Epidermal melanocyte (primary cell): ENCODE measurements around the gene SVIL.
"Not testable (repeated sequence)": the region's sequence is repeated elsewhere in the genome, so short reads cannot be mapped to it uniquely, and the experiment has no call there.

Experiments used
- DNase-seq: peaks from one replicate; pipeline ENCODE4 v3.0.0; 2011; ENCODE audit warnings: low spot score; ENCODE audit not compliant: insufficient read length

Gene SVIL

DNA sequence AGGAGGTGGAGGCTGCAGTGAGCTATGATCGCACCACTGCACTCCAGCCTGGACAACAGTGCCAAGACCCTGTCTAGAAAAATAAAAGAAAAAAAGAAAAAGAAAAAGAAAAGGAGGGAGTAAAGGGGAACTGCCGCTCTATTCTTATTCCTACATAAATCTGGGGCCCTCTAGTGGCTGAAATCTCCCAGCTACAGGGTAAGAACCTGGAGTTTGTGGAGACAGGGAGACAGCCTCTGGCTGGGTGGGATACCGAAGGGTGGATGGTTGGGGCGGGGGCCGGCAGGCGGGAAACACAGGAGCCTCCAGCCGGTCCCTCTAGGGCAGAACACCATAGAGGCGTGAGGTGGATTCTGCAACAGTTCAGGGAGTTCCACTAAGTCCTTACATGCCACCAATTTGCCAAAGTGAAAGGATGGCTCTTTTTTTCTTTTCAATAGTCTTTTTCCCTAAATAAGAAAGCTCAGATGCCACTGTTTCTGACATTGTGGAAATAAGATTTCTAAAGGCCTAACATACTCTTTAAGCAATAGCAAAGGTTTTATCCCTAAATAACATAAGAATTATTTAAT is 117.3 kb downstream of the SVIL start:
- DNase-seq = no peak

DNA sequence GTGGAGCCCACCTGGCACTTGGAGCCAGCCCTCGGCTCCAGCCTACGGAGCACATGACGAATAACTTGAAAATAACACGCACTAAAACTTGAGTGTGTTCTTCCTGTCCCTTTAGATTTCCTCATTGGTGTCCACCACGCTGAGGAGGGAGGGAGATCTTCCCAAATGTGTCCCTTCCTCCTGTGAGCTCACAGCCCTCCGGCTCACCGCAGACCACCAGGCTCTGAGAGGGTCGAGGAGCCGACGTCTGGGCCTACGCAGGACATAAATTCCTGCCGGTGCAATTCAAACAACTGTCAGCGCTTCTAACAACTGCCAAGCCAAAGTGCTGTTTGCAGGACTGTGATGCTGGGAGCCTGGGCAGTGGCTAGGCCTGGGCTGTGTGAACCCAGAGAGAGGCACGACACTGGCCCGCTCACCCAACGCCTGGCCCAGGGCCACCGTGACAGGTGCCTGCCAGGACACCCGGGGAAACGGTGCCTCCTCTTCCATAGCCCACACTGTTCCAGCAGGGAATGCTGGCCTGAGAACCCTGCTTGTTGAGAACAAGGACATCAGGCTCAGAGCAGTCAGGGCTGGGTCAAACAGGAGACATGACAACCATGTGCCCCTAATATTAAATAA is 118.3 kb downstream of the SVIL start:
- not testable (repeated sequence) for DNase-seq

DNA sequence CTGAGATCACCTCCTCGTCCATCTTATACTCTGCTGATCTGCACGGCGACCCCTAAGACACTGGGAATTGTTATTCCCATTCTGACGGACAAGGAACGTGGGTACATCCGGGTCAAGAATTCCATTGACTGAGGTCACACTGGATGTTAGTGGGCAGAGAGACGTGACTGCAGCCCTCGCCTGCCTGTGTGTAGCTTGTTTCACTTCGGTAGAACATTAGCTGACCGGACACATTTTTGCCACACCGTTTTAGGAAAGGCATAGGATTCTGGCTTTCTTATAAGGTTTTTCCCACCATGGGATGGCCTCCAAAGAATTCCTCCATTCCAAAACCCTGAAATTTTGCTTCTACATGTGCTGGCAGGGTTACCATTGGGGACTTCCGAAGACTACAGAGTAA is 118.9 kb downstream of the SVIL start:
- DNase-seq = not testable (repeated sequence)

DNA sequence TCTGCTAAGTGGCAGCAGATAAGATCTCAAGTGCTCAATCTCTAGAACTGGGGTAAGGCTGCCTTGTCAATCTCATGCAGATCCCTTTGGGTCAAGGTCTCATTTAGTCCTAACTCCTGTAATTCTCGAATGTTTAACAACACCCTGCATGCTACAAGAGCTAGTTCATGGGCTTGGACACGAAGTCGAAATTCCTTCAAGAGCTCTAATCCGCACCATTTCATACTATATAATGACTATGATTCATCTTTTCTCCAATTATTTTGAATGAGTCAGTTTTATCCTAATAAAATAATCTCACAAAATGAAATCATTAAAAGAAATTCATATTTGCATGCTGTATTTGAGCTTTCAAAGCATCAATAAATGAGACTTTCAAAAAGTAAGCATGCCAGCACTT is 119.7 kb downstream of the SVIL start:
- DNase-seq = not testable (repeated sequence)

DNA sequence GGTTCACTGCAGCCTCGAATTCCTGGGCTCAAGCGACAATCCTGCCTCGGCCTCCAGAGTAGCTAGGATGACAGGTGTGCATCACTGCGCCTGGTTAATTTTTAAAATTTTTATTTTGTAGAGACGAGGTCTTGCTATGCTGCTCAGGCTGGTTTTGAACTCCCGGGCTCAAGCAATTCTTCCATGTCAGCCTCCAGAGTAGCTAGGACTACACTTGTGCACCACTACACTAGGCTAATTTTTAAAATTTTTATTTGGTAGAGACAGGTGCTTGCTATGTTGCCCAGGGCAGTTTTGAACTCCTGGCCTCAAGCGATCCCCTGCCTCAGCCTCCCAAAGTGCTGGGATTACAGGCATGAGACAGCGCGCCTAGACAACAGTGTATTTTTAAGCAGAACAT is 120.5 kb downstream of the SVIL start:
- DNase-seq = no peak

DNA sequence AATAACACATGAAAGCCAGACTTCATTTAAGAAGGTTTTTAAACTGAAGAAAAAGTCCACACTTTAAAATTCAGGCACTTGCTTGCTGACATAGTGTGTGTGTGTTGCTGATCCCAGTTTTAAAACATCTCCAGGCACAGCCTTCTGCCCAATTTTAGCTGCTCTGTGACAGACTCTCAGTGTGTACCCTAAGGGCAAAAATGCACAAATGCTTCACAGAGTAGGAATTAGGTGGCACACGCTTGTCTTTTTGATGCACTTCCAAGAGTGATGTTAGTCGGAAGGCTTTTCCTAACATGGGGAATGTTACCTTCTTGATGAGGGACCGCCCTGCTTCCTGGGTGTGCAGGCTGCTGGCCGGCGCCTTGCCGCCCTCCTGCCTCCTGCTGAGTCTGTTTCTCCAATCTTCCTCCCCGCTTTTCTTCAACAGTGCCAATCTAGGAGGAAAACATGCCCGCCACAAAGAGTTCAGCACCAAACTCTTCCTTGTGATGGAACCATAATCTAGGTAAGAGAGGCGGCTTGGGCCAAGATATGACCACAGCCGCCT is 122.3 kb downstream of the SVIL start:
- DNase-seq = no peak

DNA sequence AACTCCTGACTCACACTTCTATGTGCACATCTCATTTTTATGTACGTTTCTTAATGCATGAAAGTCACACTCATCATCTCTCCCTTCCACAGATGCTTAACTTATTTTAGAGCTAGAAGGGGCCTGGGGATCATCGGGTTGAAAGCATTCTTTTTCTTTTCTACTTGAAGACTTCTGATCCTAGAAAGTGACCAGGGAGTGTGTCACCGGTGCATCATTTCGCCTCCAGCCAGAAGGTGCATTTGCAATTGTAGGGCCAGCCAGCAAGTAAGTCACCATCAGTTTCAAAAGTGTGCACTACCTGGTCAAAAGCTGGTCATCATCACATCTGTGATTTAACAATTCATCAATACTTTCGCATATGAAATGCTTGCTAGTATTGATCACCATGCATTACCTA is 123.0 kb downstream of the SVIL start:
- DNase-seq = not testable (repeated sequence)

DNA sequence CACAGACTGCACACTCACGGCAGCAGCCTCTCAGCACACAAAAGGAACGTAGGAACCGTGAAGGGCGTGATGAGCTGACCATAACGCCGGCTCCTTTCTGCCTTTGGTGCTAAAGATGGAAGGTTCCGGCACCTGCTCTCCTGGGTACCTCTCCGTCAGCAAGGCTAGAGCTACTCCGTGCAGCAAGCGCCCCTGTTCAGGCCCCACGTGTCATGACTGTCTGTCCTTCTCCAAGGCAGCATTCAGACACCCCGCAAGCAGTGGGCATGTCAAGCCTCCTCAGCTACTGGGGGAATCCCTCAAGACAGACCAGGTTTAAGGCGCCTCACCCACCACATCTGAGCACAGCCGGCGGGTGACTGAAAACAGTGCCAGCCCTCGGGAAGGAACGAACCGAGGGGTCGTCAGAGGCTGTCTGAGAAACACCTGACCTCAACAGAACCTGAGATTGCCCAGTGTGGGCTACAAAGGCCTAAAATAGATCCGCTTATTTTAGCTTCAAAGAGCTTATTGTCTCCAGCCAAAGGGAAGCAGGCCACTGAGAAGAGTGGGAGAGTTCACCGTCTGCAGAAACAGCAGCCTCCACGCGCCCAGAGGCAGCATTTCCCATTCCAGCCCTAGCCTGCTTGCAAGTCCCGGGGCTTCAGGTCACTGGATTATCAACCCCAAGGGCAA is 124.2 kb downstream of the SVIL start:
- not testable (repeated sequence) for DNase-seq

DNA sequence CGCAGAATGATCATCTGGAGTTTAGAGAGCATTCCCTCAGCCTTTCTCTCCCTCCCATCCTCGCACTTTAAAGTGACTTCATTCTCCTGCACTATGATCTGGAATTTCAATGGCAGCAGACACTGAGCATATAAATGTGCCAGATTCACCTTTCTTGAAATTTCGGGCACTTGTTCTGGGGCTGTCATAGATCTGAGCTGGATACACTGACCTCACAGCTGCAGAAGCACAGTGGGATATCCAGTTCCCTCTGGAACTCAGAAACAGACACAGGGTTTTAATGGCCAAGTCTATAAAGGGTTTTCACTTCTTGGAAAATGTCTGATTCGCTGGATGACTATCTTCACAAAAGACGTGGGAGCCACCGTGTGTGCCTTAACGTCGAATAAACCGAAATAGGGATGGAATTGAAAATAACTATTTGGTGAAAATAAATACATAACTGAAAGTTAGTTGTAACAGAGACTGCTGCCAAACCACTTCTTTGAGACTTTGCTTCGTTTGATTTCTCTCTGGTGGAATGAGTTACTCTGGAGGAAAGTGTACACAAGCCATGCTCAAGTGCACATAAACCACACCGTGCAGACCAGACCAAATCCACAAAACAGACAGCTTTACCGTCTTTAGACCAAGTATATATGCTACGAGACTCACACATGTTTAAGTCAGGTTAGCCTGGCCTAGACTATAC is 126.1 kb downstream of the SVIL start:
- DNase-seq = no peak

DNA sequence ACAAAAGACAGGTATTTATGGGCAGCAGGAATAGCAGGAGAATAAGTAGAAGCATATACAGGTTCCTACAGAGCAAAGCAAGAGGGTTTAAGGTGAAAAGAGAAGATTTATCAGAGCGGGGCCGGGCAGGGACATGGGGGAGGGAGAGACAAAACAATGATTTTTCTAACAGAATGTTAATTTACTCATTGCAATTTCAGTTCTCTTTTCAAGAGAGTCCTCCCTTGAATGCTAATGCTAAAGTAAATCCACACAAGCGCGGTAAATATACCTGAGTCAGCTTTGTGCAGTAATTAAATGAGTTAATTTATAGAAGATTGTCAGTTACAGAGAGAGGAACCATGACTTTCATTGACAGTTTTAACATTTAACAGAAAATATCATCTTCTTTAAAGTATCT is 127.0 kb downstream of the SVIL start:
- not testable (repeated sequence) for DNase-seq

DNA sequence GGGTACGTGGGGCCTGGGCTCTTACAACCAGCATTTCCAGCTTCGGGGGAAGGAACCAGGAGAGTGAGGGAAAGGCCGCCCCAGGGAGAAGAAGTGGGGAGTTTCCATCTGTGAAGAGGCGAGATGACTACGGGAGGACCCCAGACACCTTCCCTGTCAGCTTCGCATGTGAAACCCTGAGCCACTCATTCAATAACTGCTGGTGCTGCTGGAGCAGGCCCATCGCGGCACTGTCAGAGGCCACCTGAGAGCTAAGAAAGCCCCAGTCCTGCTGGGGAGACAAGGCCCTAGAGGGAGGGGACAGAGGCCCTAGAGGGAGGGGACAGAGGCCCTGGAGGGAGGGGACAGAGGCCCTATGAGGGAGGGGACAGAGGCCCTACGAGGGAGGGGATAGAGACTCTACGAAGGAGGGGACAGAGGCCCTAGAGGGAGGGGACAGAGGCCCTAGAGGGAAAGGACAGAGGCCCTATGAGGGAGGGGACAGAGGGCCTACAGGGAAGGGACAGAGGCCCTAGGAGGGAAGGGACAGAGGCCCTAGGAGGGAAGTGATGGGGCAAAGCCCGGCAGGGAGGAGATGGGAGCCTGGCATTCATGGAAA is 128.3 kb downstream of the SVIL start:
- not testable (repeated sequence) for DNase-seq

DNA sequence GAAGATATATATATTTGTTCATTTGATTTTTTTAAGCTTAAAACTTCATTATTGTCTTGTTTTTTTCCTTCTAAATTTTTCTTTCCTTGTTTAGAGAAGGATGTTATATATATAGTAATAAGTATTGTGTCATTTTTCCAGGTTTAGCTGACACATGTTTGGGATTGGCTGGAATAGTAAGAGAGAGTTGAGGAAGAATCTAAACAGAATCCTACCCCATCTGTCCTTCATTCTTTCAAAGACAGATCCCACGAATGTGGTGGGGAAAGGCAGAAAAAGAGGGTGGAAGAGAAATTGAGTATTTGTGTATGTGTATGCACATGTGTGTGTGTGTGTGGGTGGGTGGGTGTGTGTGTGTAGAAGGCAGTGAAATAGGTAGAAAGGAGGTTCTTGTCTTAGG is 132.4 kb downstream of the SVIL start:
- DNase-seq = no peak

DNA sequence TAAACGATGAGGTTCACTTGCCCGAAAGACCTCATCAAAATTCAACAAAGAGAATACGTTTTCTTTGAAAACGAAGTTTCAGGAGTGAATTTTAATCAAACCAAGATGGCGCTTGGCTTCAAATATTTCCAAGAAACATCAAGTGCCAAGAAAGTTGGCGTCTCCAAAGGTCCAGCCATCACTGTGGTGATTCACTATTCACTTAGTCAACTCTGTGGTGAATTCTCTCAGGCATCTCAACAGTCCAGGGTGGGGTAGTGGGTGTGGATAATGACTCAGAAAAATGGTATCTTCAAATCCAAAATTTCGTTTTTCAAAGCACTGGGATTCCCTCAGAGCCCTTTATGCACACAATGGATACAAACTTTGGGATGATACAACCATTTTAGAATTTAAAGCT is 133.1 kb downstream of the SVIL start:
- peak; percentile 23 for DNase-seq

DNA sequence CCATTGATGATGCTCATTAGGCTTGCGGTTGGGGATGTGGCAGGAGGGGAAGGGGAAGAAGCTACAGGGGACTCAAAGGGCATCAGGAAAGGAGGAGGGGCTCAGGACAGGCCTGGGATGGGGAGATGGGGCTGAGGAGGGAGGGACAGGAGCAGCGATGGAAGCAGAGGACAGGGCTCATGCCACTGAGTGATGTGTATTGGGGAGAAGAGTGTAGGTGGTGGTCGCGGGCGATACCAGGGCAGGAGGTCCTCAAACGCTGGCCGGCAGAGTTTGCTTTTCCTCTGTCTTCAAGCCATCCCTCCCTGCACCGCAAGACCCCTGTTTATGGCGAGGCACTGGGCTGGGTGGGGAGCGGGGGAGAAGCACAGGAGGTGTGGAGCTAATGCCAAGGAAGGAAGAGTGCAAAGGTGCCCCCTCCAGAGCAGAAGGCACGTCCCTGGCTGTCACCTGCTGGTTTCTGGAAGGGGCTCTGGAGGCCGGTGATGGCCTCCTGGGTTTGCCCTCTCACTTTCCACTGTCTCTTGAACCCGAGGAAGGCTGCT is 134.7 kb downstream of the SVIL start:
- DNase-seq = no peak

DNA sequence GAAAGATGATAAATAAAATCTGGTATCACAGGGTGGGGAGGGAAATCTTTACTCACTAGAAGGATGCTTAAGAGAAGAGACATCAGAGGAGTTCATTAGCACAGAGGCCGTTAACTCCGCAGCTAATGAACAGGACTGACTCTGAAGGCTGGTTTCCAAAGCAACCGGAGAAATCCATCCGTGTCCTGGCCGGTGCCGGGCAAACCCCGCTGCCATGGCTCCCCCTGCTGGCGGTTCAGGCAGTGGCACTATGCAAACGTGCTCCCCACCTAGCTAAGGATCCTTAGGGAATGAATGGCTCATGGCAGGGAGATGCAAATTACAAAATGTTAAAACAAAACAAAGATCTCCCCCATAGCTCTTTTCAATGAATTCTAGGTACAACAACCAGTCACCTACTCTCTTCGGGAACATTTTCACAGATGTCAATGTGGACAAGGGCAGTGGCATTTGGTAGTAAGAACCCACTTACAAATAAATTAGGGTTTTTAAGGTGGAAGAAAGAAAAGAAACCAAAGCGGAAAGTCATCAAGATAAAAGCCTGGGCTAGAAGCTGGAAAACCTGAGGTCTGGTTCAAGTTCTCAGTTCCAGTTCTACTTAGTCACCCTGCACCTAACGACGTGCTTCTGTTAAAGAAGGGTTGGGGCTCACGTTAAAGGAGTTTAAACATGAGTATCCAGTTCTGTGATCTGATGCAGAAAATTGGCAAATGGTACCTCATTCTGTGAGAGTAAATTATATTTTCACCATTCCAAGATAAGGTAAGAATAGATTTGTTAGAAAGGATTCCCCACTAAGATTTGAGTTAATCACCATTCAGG is 138.2 kb downstream of the SVIL start:
- DNase-seq = peak; percentile 46

DNA sequence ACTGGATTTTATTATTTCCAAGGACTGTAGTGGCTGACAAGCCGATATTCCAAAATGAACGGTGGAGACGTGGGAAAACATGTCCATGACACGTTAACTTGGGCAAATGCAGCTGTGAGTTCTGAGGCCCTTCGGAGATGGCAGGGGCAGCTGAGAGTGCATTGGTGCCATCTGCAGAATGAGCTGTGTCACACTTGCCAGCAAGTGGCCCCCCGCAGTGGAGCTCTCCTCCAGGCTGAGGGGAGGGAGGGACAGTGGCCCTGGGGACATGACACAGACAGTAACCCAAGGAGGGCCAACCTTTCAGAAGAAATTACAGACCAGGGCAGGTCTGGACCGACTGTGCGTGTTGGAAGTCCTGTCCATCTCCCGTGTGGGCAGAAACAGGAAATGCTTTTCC is 139.4 kb downstream of the SVIL start:
- DNase-seq = no peak

DNA sequence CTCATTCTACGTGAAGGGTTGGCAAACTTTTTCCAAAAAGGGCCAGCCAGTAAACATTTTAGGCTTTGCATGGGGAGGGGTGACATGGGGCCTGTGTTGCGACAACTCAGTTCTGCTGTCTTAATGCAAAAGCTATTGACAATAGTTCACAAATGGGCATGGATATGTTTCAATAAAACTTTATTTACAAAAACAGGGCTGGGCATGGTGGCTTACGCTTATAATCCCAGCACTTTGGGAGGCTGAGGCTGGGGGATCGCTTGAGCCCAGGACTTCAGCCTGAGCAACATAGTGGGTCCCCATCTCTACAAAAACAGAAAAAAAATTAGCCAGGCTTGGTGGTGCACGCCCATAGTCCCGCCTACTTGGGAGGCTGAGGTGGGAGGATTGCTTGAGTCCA is 141.1 kb downstream of the SVIL start:
- no peak for DNase-seq

DNA sequence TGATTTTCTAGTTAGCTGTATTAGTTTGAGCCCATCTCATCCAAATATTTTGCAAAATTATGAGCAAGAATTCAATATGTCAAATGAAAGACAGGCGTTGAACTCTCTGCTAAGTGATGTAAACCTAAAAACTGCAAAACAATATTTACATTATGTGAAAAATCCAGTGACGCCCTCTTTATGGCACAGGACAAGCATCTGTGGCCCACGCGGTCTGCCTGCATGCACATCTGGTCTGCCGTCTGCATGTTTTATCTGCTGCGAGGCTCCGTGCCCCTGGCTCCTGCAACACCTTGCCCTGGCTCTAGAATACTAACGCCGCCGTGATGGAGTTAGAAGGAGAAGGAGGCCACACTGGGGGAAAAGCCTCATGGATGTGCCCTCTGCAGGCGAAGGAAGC is 142.0 kb downstream of the SVIL start:
- no peak for DNase-seq

DNA sequence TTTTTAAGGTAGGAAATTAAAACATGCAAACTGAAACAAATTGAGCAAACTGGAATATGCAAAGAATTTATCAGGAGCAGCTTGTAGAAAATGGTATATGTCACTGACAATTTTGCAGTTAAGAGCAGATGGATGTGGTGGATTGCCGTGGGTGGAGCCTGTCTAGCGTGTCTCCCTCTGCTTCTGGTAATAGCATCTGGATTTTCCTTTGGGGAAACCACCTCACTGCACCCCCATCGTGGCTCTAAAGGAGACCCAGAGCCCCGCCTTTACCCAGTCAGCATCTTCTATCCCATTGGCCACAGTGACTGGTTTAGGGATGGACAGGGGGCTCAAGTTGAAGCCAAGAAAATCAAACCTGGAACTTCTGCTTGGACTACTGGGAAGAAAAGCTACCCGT is 142.9 kb downstream of the SVIL start:
- no peak for DNase-seq

DNA sequence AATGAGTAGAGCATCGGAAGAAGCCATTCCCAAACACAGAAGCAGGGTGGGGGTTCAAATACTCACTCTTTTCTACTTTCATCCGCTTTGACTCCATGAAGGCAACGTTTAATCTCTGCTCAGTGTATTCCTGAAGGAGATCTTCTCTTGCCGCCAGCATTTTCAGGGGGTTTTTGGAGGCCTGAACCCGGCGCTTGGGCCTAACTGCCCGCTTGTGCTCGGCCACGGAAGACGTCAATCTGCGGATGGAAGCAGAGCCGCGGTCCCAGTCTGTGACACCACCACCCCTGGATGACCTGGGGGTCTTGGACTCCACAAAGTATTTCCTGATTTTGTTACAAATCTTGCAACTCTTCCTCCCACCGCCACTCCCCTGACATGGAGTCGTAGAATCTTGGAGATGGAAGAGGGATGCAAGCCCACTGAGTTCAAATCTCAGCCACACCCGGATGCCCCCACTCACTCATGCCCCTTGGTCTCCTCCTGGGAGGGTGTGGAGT is 143.9 kb downstream of the SVIL start:
- not testable (repeated sequence) for DNase-seq
